ENCODE measurements around the gene HS1BP3. TPM values are rescaled to one million over a fixed set of nuclear protein-coding genes. Genes with fewer than 3 reads are reported as not detected.

HS1BP3 gene
- total RNA-seq, 1 experiment from 2014 or later = 26.4 TPM

GRCh38 chr2:20696366-20696765, 45.5 kb upstream of the HS1BP3 start:
- CTCF ChIA-PET = no interaction called here
- Mint-ChIP-seq H3K4me1 (ENCODE audit: low read depth, unreplicated experiment) (no peaks in the 10 kb centered on the region), H3K36me3 (ENCODE audit: insufficient read depth, unreplicated experiment) (no peaks in the 10 kb centered on the region), H3K9me3 (ENCODE audit: low read depth, unreplicated experiment) (no peaks in the 10 kb centered on the region), H3K27me3 (ENCODE audit: unreplicated experiment) (no peaks in the 10 kb centered on the region), H3K27ac (ENCODE audit: unreplicated experiment) (no peak overlapping the region), H3K4me3 (ENCODE audit: low read depth, unreplicated experiment) (no peak overlapping the region)
- intact Hi-C loops (cut with micrococcal nuclease; ENCODE audit: unreplicated experiment) = no loop called here
- no TSS peak for BruUV-seq (replicated peaks)
- DNase-seq = no peak
- no peak for TF ChIP-seq CTCF (IDR thresholded peaks at IDR 0.05; ENCODE audit: unreplicated experiment)

GRCh38 chr2:20693317-20693716, 42.4 kb upstream of the HS1BP3 start:
- Mint-ChIP-seq H3K36me3 (ENCODE audit: insufficient read depth, unreplicated experiment) (no peaks in the 10 kb centered on the region), H3K4me1 (ENCODE audit: low read depth, unreplicated experiment) (no peaks in the 10 kb centered on the region), H3K27ac (ENCODE audit: unreplicated experiment) (no peak overlapping the region), H3K4me3 (ENCODE audit: low read depth, unreplicated experiment) (no peak overlapping the region), H3K9me3 (ENCODE audit: low read depth, unreplicated experiment) (no peaks in the 10 kb centered on the region), H3K27me3 (ENCODE audit: unreplicated experiment) (no peaks in the 10 kb centered on the region)
- CTCF ChIA-PET = no interaction called here
- no TSS peak for BruUV-seq (replicated peaks)
- DNase-seq = no peak
- no peak for TF ChIP-seq CTCF (IDR thresholded peaks at IDR 0.05; ENCODE audit: unreplicated experiment)
- intact Hi-C loops (cut with micrococcal nuclease; ENCODE audit: unreplicated experiment) = no loop called here

- no TSS peak for BruUV-seq (replicated peaks)
- Mint-ChIP-seq H3K9me3 (ENCODE audit: low read depth, unreplicated experiment) (no peaks in the 10 kb centered on the region), H3K27me3 (ENCODE audit: unreplicated experiment) (no peaks in the 10 kb centered on the region), H3K36me3 (ENCODE audit: insufficient read depth, unreplicated experiment) (no peaks in the 10 kb centered on the region), H3K4me3 (ENCODE audit: low read depth, unreplicated experiment) (no peak overlapping the region), H3K4me1 (ENCODE audit: low read depth, unreplicated experiment) (no peaks in the 10 kb centered on the region), H3K27ac (ENCODE audit: unreplicated experiment) (no peak overlapping the region)
- CTCF ChIA-PET = no interaction called here
- intact Hi-C loops (cut with micrococcal nuclease; ENCODE audit: unreplicated experiment) = no loop called here
- no peak for DNase-seq
- TF ChIP-seq CTCF (IDR thresholded peaks at IDR 0.05; ENCODE audit: unreplicated experiment) = no peak
These were observed 41.2 kb upstream of the HS1BP3 start for GRCh38 chr2:20692081-20692480.

GRCh38 chr2:20691076-20691734, 40.3 kb upstream of the HS1BP3 start:
- H3K36me3 Mint-ChIP-seq (ENCODE audit: insufficient read depth, unreplicated experiment) = no peaks in the 10 kb centered on the region
- H3K4me3 Mint-ChIP-seq (ENCODE audit: low read depth, unreplicated experiment) = no peak overlapping the region
- DNase-seq = no peak
- H3K4me1 Mint-ChIP-seq (ENCODE audit: low read depth, unreplicated experiment) = no peaks in the 10 kb centered on the region
- no TSS peak for BruUV-seq (replicated peaks)
- no peak for TF ChIP-seq CTCF (IDR thresholded peaks at IDR 0.05; ENCODE audit: unreplicated experiment)
- no peaks in the 10 kb centered on the region for H3K9me3 Mint-ChIP-seq (ENCODE audit: low read depth, unreplicated experiment)
- no peak overlapping the region for H3K27ac Mint-ChIP-seq (ENCODE audit: unreplicated experiment)
- CTCF ChIA-PET = no interaction called here
- intact Hi-C loops (cut with micrococcal nuclease; ENCODE audit: unreplicated experiment) = no loop called here
- no peaks in the 10 kb centered on the region for H3K27me3 Mint-ChIP-seq (ENCODE audit: unreplicated experiment)
